HG02885 (cell line): ENCODE measurements around the gene SHISA4.
"Not testable (repeated sequence)": the region's sequence is repeated elsewhere in the genome, so short reads cannot be mapped to it uniquely, and the experiment has no call there.

ENCODE experiments used
- ATAC-seq: cut with Tn5 transposase; IDR thresholded peaks from one replicate; pipeline ENCODE4 v1.9.1; 2021; ENCODE audit warnings: mild to moderate bottlenecking; ENCODE audit not compliant: unreplicated experiment, poor library complexity

Gene SHISA4, protein sequence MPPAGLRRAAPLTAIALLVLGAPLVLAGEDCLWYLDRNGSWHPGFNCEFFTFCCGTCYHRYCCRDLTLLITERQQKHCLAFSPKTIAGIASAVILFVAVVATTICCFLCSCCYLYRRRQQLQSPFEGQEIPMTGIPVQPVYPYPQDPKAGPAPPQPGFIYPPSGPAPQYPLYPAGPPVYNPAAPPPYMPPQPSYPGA

DNA sequence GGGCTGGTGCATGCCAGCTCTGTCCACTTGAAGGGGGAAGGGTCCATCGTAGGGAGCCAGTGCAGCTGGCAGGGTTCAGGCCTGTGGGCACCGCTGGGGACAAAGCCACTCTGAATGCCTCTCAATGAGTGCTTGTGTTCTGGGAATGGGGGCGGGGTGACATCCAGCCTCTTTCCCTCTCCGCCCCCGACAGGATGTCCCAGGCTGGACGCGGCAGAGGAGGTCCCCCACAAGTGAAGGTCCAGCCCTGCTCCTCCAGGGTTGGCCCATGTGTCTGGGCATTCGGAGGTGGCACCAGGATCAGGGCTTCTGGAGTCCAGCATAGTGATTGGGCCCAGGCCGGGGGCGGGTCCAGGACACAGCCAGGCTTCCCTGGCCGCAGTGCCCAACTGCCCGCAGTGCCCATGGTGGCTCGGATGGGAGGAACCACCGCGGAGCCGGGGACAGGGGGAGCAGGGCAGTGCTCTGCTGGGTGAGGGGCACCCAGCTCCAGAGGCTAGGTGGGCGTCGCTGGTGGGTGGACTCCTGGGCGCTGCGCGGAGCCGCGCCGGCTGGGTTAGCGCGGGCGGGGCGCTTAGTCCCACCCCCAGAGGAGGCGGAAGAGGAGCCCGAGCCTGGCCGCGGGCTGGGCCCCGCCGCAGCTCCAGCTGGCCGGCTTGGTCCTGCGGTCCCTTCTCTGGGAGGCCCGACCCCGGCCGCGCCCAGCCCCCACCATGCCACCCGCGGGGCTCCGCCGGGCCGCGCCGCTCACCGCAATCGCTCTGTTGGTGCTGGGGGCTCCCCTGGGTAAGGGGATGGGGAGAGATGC, at the start of gene SHISA4:
SHISA4 (plus strand) TSS at position 617 of the 808 bp plus-strand sequence; CDS start at position 714, 97 bp downstream.
- no peak for ATAC-seq

DNA sequence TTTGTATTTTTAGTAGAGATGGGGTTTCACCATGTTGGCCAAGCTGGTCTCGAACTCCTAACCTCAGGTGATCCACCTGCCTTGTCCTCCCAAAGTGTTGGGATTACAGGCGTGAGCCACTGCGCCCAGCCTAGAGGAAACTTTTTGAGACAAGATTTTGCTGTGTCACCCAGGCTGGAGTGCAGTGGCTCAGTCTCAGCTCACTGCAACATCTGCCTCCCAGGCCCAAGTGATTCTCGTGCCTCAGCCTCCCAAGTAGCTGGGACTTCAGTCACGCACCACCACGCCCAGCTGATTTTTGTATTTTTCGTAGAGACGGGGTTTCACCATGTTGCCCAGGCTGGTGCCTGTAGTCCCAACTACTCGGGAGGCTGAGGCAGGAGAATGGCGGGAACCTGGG, 49.6 kb upstream of the SHISA4 start:
- not testable (repeated sequence) for ATAC-seq

DNA sequence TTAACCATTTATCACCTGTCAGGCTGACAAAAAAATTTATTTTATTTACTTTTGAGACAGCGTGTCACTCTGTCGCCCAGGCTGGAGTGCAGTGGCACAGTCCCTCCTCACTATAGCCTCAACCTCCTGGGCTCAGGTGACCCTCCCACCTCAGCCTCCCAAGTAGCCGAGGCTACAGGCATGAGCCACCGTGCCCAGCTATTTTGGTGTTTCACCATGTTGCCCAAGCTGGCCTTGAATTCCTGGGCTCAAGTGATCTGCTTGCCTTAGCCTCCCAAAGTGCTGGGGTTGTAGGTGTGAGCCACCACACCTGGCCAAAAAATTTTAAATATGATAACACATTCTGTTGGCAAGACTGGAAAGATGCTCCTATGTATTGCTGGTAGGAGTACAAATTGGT, 48.6 kb upstream of the SHISA4 start:
- ATAC-seq: no peak

DNA sequence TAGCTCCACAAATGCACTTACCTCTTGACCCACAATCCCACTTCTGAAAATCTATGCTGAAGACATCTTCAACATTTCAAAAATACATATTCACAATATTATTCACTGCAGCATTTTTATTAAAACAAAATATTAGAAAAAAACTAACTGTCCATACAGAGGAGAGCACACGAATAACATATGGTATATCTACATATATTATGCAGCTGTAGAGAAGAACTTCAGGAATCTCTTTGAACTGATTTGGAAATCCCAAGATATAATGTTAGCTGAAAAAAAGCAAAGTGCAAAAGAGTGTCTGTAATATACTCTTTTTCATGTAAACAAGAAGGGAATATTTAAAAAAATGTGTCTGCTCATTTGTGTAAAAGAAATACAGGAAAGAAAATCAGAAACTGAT, 48.2 kb upstream of the SHISA4 start:
- ATAC-seq: no peak

DNA sequence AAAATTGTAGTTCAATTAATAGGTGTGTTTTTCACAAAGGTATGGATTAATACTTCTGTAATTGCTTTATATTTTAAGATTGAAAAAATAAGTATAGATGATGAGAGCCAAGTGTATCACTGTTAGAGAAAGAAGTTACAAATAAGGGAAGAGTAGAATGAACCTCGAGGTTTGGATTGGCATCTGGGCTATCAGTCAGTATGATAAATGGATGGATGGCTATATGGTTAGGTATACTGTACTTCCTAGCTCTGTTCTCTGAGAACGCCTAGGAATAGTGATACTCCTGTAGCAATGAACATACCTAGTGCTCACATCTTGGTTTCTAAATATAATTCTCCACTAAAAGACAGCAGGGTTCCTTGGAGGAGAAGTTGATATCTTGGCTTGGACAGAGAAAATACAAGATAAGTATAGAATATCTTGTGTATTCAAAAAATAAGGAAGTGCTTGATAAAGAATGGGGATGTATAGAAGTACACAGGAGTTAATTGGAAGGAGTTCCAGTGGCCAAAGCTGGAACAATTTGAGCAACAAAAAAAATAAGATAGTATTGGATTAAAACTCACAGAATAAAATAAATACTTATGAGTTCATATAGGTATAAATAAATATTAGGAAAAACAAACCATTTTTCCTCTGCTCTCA, 47.3 kb upstream of the SHISA4 start:
- no peak for ATAC-seq

DNA sequence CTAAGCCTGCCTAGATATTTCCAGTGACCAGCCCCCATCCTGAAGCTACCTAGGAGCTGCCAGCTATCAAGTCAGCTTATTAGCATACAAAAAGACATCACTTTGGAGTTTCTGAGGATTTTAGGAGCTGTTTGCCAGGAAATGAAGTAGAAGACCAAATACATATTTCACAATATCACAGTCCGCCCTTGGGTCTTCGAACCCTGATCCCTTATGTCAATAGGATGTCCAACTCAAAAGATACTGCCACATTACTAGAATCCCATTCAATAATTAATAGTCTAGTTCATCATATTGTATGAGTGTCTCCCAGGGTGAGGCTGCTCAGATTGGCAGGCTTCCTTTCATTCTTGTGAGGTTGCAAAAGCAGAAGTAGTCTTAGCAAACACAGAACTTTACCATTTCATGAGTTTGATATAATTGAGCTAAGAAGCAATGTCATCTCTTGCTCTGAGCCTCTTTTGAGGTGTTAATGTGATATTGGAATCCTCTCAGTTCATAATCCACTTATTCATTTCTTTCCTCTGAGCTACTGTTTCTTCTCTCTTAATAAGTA, 46.1 kb upstream of the SHISA4 start:
- ATAC-seq: no peak

DNA sequence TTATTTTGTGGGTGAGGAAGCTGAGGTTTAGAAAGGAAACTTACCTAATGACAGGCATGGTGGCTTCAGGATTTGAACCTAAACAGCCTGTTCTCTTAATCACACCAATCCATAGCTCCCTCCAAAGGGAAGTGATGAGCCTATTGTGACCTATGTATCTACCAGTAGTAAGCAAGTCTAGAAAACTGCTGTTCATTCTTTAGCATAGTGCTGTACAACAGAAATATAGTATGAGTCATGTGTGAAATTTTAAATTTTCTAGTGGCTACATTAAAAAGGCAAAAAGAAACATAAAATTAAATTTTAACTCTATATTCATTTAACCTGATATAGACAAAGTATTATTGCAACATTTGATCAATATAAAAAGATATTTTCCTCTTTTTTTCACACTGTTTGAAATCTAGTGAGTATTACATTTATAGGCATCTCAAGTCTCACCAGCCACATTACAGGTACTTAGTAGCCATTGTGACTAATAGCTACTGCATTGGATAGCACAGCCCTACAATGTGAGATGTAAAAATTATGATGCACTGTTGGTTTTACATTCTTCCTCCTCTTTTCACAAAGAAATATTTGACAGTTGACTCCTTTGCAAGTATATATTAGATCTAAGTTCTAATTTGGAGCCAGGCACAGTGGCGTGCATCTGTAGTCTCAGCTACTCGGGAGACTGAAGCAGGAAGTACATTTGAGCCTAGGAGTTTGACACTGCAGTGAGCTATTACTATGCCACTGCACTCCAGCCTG, 43.2 kb upstream of the SHISA4 start:
- ATAC-seq: no peak

DNA sequence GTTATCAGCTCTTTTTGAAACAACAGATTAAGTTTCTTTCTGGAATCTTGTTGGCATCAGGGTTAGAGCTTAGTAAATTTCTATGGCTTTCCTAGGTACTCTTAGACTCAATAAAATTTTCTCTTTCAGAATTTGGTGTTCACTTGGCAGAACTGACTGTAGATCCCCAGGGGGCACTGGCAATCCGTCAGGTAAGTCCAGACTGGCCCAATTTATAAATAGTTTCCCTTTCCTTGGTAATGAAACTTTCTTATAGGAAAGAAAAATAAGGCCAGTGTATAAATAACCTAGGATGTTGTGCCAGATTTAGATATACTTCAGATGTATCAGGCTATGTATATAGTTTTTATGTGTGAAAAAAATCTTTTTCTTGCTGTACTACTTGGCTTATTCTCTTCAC, 41.5 kb upstream of the SHISA4 start:
- ATAC-seq: no peak

DNA sequence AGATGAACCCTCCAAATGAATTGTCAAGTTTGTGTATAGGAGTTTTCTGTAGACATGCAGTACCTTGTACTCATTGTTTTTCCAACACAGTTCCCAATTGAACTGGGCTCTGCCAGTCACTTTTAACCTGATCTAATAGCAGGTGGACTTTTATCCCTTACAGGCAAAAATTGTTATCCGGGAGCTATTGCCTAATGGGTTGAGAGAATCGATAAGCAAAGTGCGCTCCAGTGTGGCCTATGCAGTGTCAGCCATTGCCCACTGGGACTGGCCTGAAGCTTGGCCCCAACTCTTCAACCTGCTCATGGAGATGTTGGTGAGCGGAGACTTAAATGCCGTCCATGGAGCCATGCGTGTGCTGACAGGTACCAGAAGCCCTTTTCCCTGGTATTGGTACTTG, 40.5 kb upstream of the SHISA4 start:
- no peak for ATAC-seq

DNA sequence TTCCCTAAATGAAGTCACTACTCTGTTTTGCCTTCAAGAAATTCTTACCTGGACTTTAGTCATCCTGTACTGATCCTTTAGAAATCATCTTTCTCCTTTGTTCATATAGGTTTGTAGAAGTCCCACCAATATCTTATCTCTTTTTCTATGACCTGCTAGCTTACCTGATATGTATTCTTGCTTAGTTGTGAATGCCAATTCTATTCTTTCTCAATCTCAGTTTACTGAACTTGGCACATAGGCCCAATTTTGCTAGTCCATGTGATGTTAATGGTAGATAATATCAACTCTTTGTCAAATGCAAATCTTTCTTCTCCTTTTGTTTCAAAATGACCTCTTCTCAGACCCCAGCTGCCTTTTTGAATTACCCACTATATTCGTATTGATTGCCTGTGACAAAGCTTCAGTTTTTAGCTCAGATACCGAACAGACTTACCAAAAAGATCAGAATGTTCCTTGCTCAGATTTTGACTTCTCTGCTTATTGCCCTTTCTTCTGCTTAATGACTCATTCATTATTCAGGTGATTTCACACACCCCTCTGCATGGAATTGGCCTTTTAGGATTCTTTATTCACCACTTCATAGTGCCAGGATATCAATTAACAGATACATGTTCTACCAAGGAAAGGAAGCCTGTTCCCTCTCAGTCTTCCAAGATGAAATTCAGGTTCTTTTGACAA, 39.2 kb upstream of the SHISA4 start:
- no peak for ATAC-seq

DNA sequence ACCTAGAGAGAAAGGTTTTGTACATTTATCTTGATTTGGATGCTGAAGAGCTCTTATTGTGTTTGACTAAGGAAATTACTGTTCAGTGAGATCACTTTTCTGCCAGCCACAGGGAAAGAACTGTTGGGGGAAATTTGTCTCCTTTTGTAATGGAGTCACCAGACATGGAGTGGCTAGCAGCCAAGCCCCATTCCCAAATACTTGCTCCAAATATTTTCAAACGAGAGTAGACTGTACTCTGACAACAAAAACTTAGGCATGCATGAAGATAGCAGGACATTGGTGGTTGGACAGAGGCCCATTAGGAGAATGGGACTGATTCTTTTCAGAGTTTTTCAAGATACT, 38.7 kb upstream of the SHISA4 start:
- ATAC-seq: no peak

DNA sequence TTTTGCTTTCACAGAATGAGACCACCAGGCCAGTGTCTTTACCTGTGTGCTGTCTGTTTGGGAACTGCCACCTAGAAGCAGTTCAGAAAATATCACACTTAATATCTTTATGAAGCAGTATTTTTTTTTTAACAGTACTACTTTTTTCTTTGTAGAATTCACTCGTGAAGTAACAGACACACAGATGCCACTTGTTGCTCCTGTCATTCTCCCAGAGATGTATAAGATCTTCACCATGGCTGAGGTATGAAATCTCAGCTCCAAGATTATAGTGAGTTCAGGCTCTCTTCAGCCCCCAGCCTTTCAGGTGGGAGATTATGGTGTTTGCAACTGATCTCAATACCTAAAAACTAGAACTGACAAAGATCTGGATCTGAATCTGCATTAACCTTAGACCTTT, 36.7 kb upstream of the SHISA4 start:
- no peak for ATAC-seq

DNA sequence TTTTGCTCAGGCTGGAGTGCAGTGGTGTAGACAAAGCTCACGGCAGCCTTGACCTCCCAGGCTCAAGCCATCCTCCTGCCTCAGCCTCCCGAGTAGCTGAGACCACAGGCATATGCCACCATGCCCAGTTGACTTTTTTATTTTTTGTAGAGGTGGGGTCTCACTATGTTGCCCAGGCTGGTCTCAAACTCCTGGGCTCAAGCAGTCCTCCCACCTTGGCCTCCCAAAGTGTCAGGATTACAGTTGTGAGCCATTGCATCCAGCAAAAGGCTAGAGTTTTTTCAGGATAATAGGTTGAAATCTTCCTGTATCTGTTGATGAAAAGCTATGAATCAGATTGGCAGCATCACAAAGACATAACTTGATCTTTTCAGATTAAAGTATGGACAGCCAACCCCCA, 32.0 kb upstream of the SHISA4 start:
- ATAC-seq: not testable (repeated sequence)

DNA sequence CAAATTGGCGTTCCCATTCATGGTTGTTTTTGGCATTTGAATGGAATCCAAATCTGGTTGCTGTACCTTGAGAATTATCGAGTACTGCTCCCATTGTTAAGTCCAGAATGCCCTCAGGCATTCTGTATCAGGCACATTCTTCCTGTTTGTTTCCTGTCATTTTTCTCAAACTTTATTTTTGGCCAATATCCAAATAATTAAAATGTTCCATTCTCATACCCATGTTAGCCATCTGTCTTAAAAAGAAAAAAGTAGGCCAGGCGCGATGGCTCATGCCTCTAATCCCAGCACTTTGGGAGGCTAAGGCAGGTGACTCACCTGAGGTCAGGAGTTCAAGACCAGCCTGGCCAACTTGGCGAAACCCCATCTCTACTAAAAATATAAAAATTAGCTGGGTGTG, 29.3 kb upstream of the SHISA4 start:
- no peak for ATAC-seq

DNA sequence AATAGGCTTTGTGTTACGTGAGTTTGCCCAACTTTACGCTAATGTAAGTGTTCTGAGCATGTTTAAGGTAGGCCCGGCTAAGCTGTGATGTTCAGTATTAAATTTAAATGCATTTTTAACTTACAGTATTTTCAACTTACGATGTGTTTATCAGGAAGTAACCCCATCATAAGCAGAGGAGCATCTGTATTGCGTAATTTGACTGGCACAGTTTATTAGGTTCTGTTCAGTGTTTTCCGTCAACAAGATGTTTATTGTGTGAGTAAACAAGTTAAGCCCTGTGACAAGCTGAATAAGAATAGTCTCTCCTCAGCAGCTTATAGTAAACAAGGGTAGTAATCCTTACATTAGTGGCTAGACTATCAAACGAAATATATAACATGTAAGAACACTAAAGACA, 27.2 kb upstream of the SHISA4 start:
- no peak for ATAC-seq

DNA sequence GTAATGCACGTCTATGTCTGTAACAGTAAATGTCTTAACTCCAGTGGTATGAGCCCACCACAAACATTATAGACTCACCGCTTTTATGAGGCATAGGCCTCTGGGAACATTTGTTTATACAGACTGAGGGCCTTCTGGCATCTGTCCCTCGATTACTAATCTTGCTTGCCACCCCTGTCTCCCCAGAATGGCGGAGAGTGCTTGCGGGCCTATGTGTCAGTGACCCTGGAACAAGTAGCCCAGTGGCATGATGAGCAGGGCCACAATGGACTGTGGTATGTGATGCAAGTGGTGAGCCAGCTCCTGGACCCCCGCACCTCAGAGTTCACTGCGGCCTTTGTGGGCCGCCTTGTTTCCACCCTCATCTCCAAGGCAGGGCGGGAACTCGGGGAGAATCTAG, 18.3 kb upstream of the SHISA4 start:
- no peak for ATAC-seq

DNA sequence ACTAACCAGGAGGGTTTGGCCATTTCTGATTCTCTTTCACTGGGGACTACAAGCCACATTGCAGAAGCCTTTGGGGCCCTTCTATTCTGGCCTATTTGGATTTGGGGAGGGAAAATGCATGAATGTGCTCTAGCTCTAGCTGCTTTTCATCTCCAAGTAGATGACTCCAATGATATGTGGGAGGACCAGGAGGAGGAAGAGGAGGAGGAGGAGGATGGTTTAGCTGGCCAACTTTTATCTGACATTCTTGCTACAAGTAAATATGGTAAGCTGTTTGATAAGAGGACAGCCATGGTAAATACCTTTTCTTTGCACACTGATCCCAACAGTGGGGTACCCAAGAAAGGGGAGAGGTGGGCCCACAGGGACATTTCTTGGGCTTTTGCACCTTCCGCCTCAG, 14.0 kb upstream of the SHISA4 start:
- ATAC-seq: no peak

DNA sequence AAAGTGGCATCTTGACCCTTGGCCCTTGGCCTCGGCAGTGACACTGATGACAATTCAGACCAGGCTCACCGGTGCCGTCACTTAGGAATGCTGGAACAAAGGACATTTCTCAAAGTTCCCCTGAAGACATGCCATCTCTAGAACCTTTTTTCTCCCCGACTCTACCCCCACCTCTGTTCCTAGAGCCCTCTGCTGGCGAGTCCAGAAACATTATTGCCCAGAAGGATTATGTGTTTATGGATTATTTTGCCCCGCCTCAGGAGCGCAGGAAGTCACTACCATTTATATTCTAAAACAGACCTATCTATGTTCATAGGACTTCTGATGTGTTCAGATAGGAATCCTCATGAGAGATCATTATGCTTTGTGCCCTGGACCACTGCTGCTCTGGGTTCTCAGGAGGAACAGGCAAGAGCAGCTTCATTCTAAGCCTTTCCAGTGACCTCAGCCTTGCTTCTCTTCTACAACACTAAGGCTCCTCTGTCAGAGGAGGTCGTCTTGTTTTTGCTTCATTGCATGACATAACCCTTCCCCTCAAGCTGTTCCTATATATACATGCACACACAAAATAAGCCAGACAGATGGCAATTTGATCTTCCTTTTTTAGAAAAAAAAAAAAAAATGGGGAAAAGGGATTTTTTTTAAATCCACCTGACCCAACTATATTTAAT, 12.4 kb upstream of the SHISA4 start:
- no peak for ATAC-seq

DNA sequence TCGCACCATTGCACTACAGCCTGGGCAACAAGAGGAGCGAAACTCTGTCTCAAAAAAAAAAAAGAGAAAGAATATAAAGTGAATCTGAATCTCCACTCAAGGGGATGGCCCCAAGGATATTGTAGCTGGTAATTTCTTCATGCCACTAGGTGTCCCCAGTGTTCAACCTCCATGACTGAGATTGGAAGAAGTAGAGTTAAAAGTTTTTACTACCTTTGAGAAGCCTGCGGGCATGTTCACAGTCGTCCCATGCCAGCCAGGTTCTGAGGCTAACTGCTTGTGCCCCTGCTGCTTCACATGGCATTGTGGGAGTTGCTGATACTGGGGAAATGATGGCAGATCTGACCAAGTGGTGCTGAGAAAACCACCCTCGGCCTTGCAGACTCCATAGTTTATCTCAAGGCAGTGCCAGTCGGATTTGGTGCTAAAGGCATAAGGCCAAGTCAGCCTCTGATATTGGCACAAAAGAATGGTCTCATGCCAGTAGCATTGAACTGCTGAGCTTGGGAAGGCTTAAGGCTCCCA, 10.8 kb upstream of the SHISA4 start:
- no peak for ATAC-seq
